Measurements from ENCODE around the gene ST6GALNAC3.
"Not testable (repeated sequence)": the region's sequence is repeated elsewhere in the genome, so short reads cannot be mapped to it uniquely, and the experiment has no call there.

ST6GALNAC3 gene

DNA sequence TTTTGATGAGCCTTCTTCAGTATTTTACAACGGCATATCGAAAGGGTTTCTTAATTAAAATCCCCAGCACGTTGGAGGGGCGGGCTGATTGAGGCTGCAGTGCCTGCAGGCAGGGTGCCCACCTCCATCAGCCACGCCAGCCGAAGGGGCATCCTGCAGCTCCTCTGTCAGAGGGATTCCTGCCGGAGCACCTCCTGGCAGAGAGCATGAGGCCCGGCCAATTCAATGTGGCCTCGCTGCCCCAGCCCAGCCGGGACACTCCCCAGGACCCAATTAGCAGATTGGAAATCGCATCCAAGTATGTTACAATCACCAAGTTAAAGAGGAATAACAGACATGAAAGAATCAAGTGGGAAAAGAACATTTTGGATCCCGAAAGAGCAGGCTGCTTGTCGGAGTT lies 216.6 kb downstream of the ST6GALNAC3 start:
- DNase-seq, result no peak

DNA sequence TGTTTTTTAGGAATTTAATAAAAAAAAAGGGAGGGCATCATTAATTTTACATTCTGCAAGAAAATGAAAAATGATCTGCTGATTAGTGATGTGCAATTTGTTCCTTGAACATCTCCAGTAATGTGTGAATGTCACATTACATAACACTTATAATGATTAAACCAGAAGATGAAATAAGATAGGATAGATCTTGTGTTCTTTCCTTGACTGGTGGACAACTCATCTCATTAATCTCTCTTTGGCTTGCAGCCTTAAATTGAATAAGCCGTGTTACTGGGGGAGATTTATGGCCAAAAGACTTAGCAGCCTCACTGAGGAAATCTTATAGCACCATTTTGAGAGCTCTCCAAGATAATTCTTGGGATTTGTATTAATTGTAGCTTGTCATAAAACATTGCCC lies 217.2 kb downstream of the ST6GALNAC3 start:
- DNase-seq, result no peak

DNA sequence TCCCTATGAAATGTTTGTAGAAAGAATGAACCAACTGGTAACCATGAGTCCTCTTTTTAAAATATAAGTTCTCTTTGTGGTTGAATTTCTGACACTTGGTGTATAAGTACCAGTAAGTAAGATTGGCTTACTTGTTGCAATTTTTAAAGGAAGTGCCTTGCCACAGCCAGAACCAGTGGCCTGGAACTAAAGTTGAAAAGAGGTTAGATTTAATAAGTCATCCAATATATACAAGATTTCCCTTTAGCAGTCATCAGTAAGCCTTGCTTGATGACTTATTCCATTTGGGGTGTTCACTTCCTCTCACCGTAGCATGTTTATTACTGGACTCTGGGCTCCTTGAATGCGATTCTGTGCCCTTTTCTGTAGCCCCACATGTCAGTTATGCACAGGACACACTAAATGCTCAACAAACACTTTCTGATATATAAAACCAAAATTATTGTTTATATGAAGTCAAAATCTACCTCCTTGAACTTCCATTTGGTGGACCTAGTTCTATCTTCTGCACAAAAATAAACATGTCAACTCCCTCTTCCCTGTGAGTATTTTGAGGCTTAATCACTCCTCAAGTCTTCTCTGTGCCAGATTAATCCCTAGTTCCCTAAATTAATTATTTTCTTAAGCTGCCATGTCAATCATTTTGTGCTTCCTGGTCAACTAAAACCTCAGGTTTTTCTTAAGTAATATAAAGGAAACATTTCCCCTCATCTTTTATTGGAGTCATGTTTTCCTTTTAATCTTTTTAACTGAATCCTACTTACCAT lies 218.1 kb downstream of the ST6GALNAC3 start:
- DNase-seq, result no peak

DNA sequence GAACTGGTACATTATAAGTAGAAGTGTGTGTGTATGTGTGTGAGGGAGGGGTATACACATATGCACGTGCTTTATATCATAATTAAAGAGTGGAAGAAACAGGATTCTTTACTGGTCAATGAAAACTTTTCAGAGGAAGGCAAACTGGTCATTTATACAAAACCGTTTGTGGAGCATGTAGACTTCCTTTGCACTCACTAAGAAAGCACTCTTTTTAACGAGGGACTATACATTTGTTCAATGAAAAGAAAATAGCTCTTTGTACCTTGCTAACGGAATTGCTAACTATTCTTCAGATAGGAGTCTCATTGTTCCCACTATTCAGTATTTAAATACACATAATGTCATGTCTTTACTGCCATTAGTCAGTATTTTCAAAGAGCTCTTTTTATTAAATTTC lies 219.3 kb downstream of the ST6GALNAC3 start:
- DNase-seq, result no peak

DNA sequence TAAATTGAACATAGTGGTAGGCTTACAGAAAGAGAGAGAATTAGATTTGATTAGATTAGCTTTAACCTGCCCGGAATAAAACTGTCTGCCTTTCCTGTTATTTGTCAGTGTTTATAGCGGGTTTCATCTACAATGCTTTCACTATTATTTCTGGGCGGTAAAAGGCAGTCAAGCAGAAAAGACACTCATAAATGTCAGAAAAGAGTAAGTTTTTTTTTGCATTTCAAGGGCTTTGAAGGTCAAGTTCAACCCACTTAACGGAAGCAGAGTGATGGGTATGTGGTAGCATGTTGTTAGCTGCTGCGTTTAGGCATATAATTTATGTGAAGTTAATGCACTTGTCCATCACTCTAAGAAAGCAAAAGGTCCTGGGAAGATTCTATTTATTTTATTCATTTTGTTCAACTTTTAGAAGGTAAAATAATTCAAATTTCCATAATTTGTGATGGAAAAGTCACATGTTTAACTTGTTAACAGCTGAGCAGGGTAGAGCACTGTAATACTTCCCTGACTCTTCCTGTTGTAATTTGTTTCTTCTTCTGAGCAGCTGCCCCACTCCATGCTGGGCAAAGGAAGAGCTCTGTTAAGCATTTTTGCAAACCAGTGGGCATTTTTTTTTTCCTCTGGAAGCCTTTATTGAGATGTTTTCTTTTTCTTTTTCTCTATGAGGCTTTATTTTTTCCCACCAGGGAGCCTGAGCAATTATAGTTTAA lies 220.1 kb downstream of the ST6GALNAC3 start:
- peak in 1 of 2 experiments; percentile 12 for DNase-seq

DNA sequence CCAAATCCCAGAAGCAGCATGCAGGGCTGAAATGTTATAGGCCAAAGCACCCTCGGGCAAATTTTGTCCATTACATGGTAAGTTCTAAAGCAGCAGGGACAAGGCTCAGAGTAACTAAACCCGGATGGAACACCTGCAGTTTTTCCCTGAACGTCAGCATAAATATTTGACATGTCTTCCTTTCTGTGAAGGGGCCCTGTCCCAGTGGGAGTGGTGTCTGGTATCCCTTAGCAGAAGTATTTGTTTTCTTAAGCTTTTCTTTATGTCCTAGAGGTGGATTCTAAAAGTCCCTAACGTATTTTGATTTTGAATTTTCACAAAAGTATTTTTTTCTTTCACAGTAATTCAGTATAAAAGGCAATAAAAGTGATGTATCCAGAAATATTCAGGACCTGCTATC lies 223.9 kb downstream of the ST6GALNAC3 start:
- no peak for DNase-seq

DNA sequence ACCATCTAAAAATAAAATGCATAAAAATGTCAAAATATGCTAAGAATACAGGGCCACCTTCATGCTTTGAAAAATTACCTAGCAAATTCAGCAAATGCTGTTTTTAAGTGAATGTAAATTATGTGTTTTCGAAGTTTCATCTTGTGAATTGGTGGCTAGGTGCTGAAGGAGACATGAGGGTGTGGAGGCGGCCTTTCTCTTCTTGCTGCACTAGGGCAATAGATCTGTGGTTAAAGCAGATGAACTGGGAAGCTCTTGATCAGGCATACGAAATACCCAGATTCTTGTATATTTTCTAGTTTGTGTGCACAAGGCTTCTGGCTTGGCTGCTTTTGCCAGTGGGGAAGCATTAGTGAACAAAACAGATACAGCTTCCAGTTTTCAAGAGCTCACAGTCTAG lies 224.5 kb downstream of the ST6GALNAC3 start:
- DNase-seq, result no peak

DNA sequence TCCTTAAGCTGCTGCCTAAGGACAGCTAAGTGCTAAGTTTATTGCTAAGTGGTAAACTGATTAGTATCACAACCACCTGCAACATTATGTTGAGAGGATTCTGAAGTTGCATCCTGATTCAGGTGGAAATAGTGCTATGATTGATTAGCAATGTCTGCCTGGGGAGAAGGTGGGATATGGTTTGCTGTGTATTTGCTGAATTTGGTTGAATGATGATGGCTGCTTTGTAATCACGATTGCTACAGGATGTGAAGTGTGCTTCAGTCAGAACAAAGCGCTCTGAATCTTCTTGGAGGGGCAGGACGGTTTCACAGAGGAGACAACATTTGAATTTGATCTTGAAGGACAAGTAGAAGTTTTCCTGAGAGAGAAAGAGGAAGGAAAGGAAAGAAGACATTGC lies 226.0 kb downstream of the ST6GALNAC3 start:
- no peak for DNase-seq

DNA sequence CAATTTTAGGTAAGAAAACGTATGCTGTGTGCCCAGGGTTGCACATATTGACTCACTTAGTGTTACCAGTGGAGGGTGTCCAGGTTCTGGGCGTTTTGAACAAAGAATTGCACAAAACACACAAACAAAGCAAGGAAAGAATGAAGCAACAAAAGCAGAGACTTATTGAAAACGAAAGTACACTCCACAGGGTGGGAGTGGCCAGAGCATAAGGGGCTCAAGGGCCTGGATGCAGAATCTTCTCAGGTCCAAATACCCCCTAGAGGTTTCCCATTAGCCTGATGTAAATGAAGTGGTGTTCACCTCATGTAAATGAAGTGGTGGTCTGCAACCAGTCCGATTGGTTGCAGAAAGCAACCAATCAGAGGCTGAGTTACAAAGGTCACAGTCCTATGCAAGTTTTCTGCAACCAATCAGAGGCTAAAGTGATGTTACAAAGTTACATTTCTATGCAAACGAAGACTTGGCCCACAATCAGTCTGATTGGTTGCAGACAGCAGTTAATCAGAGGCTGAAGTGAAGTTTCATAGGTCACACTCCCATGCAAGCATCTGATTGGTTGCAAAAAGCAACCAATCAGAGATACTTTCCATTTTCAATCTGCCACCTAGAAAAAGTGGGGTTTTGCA lies 228.3 kb downstream of the ST6GALNAC3 start:
- DNase-seq, result no peak

DNA sequence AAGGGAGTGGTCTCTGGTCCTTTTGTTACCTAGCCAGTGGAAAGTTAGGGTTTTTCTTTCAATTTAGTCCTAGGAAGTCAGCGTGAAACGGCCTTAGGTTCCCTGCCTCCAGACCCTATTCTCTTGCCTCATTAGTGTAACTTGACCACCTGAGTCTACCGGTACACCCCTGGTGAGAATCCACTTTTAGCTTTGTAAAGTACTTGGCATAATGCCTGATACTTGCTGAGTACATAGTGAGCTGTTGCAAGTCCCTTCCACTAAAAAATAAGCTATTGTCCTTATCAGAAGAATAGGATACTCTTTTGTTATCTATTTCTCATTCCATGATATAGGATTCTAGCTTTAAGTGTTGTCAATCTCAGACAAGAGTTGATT lies 228.8 kb downstream of the ST6GALNAC3 start:
- DNase-seq, result no peak

DNA sequence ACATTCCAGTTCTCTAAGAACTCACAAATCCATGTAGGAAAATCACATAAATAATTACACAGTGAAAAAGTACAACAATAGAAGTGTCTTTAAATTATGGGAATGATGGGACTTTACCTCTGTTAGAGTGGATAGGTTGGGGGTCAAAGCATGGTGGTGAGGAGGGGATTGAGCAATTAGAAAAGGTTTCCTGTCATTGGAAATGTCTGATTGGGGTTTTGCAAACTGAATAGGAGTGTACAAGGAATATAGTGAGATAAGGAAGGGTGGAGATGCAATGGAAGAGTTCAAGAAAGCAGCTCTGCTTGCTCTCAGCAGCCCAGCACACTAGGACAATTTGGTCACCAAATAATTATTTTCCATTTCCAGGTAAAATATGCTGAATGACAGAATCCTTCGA lies 238.8 kb downstream of the ST6GALNAC3 start:
- DNase-seq, result no peak

DNA sequence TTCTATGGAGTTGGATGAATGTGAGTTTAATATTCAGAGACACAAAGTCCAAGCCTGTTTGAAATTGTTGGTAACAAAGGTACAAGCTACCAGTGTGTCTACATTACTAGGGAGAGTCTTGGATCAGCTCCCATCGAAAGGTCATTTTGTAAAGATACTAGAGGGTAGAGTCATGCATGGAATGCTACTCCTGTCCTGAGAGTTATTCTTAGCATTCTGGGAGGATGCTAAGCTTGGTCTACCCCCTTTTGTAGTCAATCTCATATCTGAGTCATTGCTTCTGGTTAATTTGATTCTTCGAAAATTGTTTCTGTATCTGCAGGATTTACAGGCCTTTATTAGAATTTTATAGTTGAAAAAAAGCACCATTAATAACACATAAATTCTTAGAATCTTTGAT lies 240.2 kb downstream of the ST6GALNAC3 start:
- DNase-seq, result no peak

DNA sequence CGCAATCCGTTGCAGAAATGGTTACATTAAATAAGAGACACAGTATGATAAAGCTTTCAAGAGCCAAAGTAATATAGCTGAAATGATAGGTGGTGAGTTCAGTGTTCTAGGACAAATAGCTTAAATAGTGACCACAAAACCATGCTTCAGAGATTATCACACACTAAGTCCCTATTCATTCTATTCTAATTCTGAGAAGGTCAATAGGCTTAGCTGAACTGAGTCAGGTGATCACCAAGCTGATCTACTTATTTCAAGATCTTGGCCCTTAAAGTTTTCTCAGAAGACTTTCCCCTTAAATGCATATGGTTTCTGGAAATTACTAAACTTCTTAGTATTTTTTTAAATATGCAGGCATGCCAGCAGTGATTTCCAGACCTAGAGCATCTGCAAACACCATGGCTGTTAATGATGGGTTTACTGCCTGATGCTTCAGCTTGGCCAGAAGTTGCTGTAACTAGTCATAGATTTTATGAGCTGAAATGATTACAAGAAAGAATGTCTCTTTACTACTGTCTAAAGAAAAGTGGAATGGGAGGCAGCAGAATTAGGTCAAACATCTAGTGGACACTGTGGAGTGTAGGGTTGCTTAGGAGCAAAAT lies 242.9 kb downstream of the ST6GALNAC3 start:
- no peak for DNase-seq

DNA sequence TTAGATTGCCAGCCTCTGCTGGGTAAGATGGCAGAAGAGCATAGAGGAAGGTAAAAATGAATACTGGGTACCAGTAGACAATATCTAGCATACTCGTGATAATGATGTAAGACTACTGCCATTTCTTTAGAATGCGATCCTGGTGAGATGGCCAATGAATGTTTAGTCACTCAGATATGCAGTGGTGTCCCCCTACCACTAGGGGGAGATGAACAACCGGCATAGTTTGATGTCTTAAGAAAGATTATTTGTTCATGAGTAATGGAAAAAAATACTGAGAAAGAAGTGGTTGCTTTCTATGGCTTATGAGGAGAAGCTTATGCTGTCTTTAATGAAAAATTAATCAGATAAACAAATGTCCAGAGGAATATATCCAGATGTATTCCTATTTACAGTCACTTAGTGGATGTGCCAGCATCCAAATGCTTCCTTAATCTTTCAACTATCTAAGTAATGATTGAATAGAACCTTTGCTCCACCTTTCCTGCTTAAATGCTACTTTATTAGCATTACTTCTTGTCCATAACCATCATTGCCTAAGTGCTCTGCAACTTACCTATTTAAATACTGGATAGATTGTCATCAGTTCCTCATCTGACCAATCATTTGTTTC lies 256.6 kb downstream of the ST6GALNAC3 start:
- peak in 1 of 2 experiments; percentile 24 for DNase-seq

DNA sequence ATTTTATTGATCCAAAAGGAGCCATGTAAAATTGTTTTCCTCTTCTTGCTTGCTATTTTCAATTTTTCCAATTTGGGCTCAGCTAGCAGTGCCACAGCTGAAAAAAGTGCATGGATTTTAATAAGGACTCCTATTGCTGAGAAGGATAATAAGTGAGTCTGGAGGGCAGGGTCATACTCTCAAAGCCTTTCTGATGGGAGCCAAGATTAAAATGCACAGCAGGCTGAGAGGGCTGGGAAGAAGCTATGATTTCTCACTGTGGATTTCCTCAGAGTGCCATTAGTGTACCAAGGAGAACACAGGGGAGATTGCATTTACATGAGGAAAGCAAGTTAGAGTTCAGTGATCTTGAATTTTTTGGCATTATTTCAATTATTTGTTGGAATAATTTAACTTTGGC lies 261.3 kb downstream of the ST6GALNAC3 start:
- no peak for DNase-seq

DNA sequence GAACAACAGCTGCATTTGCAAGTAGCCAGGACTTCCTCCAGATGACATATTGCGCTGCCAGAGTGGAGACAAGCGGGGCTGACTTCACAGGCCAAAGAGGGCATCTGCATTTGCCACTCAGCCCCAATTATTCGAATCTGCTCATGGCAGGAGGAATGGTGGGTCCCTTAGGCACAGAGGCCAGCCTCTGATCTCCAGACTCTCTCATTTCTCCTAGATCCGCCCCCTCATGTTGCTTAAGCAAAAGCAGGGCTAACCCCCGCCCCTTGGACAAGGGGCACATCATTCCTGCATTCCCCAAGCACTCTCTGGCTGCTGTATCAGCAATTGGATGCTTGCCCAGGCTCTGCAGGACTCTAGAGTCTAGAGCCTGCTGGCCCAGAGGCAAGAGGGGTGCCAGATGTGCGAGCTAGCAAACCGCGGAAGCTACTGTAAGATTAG lies 262.4 kb downstream of the ST6GALNAC3 start:
- no peak for DNase-seq

DNA sequence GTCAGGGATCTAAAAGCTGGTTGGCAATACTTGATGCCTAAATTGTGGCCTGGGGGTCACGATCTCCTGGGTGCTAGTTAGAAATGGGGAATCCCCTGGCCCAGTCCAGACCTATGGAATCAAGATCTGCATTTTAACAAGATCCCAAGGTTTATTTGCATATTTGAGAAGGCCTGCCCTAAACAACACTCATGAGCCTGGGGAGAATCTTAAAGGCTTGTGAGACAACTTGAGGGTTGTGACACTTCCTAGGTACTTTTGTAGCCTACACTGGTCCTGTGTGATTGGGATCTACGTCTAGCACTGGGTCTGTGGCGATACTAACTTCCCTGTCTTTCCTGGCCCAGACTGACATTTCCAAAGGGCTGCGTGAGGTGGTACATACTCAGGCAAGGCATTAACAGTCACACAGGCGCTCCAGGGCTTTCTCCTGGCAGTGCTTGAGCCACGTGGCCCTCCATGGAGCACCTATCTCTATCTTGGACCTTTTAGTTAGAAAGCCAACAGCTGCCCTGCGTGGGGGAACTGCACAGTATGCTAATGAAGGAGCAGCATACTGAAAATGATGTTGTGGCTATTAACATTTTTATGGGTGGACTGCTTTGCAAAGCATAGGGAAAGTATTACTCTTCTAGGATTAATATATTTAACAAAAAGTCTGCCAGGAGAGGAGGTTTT lies 263.1 kb downstream of the ST6GALNAC3 start:
- no peak for DNase-seq

DNA sequence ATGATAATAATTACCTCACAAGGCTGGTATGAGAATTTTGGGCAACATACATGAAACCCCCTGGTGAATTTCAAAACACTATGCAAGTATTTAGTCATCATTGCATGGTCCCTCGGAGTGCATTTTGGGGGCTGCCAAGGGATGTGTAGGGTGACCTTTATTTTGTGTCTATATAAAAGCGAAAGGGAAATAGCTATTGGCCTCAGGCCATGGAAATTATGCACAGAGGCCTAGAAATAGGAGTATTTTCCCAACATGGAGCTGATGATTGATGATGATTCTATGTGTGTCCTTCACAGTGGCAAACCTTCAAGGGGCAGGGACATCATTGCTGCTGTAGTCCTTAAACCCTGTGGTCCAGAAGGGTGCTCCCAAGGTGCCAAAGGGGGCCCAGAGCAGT lies 265.5 kb downstream of the ST6GALNAC3 start:
- DNase-seq, result no peak

DNA sequence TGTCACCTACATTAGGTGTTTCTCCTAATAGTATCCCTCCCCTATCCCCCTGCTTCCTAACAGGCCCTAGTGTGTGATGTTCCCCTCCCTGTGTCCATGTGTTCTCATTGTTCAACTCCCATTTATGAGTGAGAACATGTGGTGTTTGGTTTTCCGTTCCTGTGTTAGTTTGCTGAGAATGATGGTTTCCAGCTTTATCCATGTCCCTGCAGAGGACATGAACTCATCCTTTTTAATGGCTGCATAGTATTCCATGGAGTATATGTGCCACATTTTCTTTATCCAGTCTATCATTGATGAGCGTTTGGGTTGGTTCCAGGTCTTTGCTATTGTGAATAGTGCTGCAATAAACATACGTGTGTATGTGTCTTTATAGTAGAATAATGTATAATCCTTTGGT lies 267.3 kb downstream of the ST6GALNAC3 start:
- DNase-seq, result not testable (repeated sequence)

DNA sequence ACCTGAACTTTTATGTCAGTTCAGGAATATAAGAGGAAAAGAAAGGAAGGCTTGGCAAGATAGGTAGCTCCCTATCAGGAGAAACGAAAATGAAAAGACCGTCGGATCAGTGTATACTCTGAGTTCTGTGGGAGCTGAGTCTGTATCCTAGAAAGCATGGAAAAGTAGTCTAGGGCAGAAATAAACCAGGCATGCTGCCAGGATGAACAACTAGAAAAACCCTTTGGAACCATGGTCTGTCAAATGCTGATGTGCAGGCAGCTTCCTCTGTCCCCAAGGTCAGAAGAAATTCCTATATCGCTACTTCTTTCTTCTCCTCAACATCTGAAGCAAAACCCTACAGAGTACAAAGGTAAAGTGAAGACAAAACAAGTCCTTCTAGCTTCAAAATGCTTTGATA lies 268.8 kb downstream of the ST6GALNAC3 start:
- no peak for DNase-seq

DNA sequence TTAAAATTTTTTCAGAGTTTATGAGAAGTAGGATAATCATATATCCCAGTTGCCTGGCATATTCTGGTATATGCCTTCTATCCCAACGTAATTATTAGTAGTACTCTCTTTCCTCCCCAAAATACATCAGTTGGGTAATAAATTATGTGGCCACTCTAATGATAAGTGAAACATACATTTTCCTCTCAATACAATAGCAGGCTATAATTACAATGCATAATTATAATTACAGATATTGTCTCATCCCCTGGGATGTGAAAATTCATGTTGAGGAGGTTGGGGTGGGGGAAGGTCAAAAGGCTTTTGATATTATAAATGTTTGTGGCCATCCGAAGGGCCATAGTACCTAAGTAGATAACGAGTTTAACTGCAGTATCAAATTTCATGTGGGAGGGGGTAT lies 277.1 kb downstream of the ST6GALNAC3 start:
- no peak for DNase-seq

DNA sequence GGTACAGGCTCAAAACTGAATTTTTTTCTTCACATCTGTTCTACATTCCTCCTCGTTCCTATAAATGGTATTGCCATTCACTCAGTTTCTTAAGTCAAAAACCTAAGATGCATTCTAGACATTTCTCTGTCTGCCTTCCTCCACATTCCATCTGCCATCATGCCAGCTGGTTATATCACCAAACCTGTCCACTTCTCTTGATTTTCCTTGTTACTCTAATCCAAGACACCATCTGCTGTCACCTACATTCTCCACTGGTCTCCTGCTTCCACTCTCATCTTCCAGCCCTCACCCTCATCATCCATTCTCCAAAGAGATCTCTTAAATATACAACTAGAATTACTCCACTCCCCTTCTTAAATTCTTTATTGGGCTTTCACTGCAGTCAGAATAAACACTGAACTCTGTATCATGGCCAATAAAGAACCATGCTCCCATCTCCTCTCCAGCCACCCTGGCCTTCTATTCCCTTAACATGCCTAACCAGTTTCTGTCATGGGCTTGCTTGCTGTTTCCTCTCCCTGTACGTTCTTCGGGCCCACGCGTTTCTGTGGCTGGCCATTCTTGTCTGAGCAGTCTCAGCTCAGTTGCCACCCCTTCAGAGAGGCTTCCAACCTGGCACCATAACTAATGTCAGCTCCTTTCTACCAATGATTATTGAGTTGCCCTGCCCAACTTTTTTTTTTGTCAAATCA lies 278.3 kb downstream of the ST6GALNAC3 start:
- DNase-seq, result no peak

Data from NCI-H187 (cell line).